ENCODE data around the gene RUNX3.
"Not testable (repeated sequence)": the region's sequence is repeated elsewhere in the genome, so short reads cannot be mapped to it uniquely, and the experiment has no call there.

The RUNX3 gene

GRCh38 chr1:24900486-24900849 is 29.6 kb downstream of the RUNX3 start:
- DNase-seq: no peak

GRCh38 chr1:24899581-24900485 is 30.2 kb downstream of the RUNX3 start:
- no peak for DNase-seq

- no peak for DNase-seq
Measured at GRCh38 chr1:24898909-24899439, 31.1 kb downstream of the RUNX3 start.

- DNase-seq: peak; percentile 60
Measured at GRCh38 chr1:24898152-24898908, 31.7 kb downstream of the RUNX3 start.

- DNase-seq: no peak
Measured at GRCh38 chr1:24897263-24898151, 32.6 kb downstream of the RUNX3 start.

- DNase-seq: no peak
Measured at GRCh38 chr1:24896596-24897262, 33.3 kb downstream of the RUNX3 start.

- DNase-seq: no peak
Measured at GRCh38 chr1:24896176-24896575, 33.9 kb downstream of the RUNX3 start.

GRCh38 chr1:24895511-24895910 is 34.6 kb downstream of the RUNX3 start:
- DNase-seq: no peak

- no peak for DNase-seq
Measured at GRCh38 chr1:24894002-24894401, 36.1 kb downstream of the RUNX3 start.

- DNase-seq: no peak
Measured at GRCh38 chr1:24893431-24893830, 36.6 kb downstream of the RUNX3 start.

GRCh38 chr1:24892188-24893153 is 37.6 kb downstream of the RUNX3 start:
- no peak for DNase-seq

GRCh38 chr1:24891367-24891766 is 38.7 kb downstream of the RUNX3 start:
- DNase-seq: not testable (repeated sequence)

GRCh38 chr1:24890887-24891286 is 39.2 kb downstream of the RUNX3 start:
- DNase-seq: no peak

- no peak for DNase-seq
Measured at GRCh38 chr1:24888971-24889676, 41.0 kb downstream of the RUNX3 start.

GRCh38 chr1:24888061-24888970 is 41.8 kb downstream of the RUNX3 start:
- DNase-seq: no peak

GRCh38 chr1:24886241-24886640 is 43.8 kb downstream of the RUNX3 start:
- no peak for DNase-seq

- DNase-seq: no peak
Measured at GRCh38 chr1:24884751-24885150, 45.3 kb downstream of the RUNX3 start.

GRCh38 chr1:24881034-24881433 is 49.0 kb downstream of the RUNX3 start:
- no peak for DNase-seq
